CD4-positive, alpha-beta T cell treated with Interleukin-2 at 100 ng/mL for 4 hours (primary cell): Measurements from ENCODE around the gene ASPSCR1.

ENCODE experiments used
- DNase-seq: peaks from one replicate; pipeline ENCODE4 v3.0.0-alpha.2; 2020; ENCODE audit warnings: low spot score

The ASPSCR1 gene

GRCh38 chr17:81960130-81960958, 17.1 kb upstream of the ASPSCR1 start:
- DNase-seq: no peak

GRCh38 chr17:81961087-81961511, 16.3 kb upstream of the ASPSCR1 start, which contains the start of gene NOTUM:
Gene NOTUM, minus strand, starts transcription at chr17:81961187. Its CDS starts 278 bp downstream, at chr17:81960909.
- no peak for DNase-seq

GRCh38 chr17:81961521-81962498, 15.6 kb upstream of the ASPSCR1 start:
- no peak for DNase-seq

- DNase-seq: no peak
Observed at GRCh38 chr17:81962499-81963441, 14.7 kb upstream of the ASPSCR1 start.

- DNase-seq: no peak
Observed at GRCh38 chr17:81964081-81964849, 13.2 kb upstream of the ASPSCR1 start.

GRCh38 chr17:81966343-81967243, 10.8 kb upstream of the ASPSCR1 start:
- DNase-seq: no peak

GRCh38 chr17:81967244-81967532, 10.2 kb upstream of the ASPSCR1 start:
- no peak for DNase-seq

- DNase-seq: peak; percentile 89
Observed at GRCh38 chr17:81967533-81968395, 9.7 kb upstream of the ASPSCR1 start.

- DNase-seq: no peak
Observed at GRCh38 chr17:81968396-81968745, 9.1 kb upstream of the ASPSCR1 start.

GRCh38 chr17:81968850-81969812, 8.3 kb upstream of the ASPSCR1 start:
- DNase-seq: no peak

GRCh38 chr17:81973432-81973831, 4.0 kb upstream of the ASPSCR1 start:
- no peak for DNase-seq

- DNase-seq: peak; percentile 7
Observed at GRCh38 chr17:81976332-81977210, 858 bp upstream of the ASPSCR1 start.

GRCh38 chr17:81978524-81979298, 1.3 kb downstream of the ASPSCR1 start:
- DNase-seq: no peak

GRCh38 chr17:81980122-81980521, 2.7 kb downstream of the ASPSCR1 start:
- no peak for DNase-seq

GRCh38 chr17:81980707-81981343, 3.4 kb downstream of the ASPSCR1 start:
- DNase-seq: no peak
